C4-2B (cell line): ENCODE data around the gene IFNK.

ENCODE experiments used
- CTCF ChIP-seq: fragments of 450-650 bp; conservative IDR thresholded peaks from 2 replicates; pipeline ENCODE4 v1.5.1; 2017; ENCODE audit warnings: mild to moderate bottlenecking
- ZFX ChIP-seq: fragments of 450-650 bp; IDR thresholded peaks from 2 replicates; pipeline ENCODE4 v1.6.1; 2017

DNA sequence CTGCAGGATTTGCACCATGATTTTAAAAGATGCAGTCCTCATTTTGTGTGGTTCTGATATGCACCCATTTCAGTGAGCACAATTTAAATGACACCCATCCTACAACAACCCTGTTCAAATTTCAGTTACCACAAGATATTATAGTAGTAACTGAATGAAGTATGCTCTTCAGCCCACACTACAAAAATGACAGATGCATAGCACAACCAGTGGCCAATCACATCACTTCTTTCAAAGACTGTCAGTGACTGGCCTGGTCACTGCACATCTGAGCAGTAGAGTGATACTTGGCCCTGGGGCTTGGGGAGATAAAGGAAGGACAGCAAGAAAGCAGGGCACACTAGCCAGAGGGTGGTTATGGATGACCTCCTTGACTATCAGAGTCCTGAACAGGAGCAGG is 19.8 kb upstream of the IFNK start:
- no peak for TF ChIP-seq CTCF
- TF ChIP-seq ZFX, result no peak
